Measurements from ENCODE around the gene GLIPR1. TPM values are rescaled to one million over a fixed set of nuclear protein-coding genes. Genes with fewer than 3 reads are reported as not detected.

GLIPR1 gene
- total RNA-seq, 5 donors from 2014 or later (not counting 1 experiment from before 2014, with no cell fraction given) = 42.9 to 102 (median 53.5) TPM

GRCh38 chr12:75459755-75460154 lies 20.8 kb upstream of the GLIPR1 start:
- Mint-ChIP-seq H3K9me3 (peaks cover 0 to 3% (median 0%) of the 10 kb centered on the region in 3 donors), H3K4me1 (peaks cover 40 to 53% (median 45%) of the 10 kb centered on the region in 3 donors), H3K4me3 (peak overlapping the region in 1 of 3 donors; percentile 11), H3K27ac (peak overlapping the region; percentile 30 to 37), H3K27me3 (no peaks in the 10 kb centered on the region), H3K36me3 (peaks cover 2% of the 10 kb centered on the region)
- Histone ChIP-seq H3K27me3 (replicated peaks in 1 of 2; ENCODE audit: control insufficient read depth in 2 of 2, extremely low read depth in 1 of 2, insufficient read depth in 2 of 2, low read length in 1 of 2) (no peaks in the 10 kb centered on the region), H3K9me3 (no peaks in the 10 kb centered on the region), H3K4me3 (ENCODE audit: control insufficient read depth in 1 of 2, extremely low read depth in 1 of 2, low read length in 1 of 2) (no peak overlapping the region), H3K36me3 (ENCODE audit: control insufficient read depth in 2 of 2, extremely low read depth in 1 of 2, insufficient read depth in 1 of 2, low read length in 1 of 2) (no peaks in the 10 kb centered on the region), H3K4me1 (ENCODE audit: control insufficient read depth in 1 of 2, extremely low read depth in 1 of 2, insufficient read depth in 2 of 2, low read length in 2 of 2) (peaks cover 11 to 14% of the 10 kb centered on the region in 2 experiments), H3K27ac (ENCODE audit: low read length) (no peak overlapping the region)
- POLR2A ChIA-PET = no interaction called here
- DNase-seq = no peak
- CTCF ChIA-PET = interaction anchor here (0.6 kb wide), 2 partner anchors 52 to 61 kb away, joined by 3 to 4 read pairs; partner anchors contain the start of gene KRR1 (in 1 of the 2)
- 100% methylated on average over 2 of the region's 3 CpGs for WGBS (ENCODE audit: insufficient coverage)
- ATAC-seq (replicated peaks in 1 of 4) = no peak

GRCh38 chr12:75460204-75460603 lies 20.4 kb upstream of the GLIPR1 start:
- ATAC-seq (replicated peaks in 1 of 4) = no peak
- H3K4me1 Mint-ChIP-seq = peaks cover 40 to 53% (median 45%) of the 10 kb centered on the region in 3 donors
- H3K27me3 ChIP-seq (replicated peaks in 1 of 2; ENCODE audit: control insufficient read depth in 2 of 2, extremely low read depth in 1 of 2, insufficient read depth in 2 of 2, low read length in 1 of 2) = no peaks in the 10 kb centered on the region
- H3K4me3 ChIP-seq (ENCODE audit: control insufficient read depth in 1 of 2, extremely low read depth in 1 of 2, low read length in 1 of 2) = no peak overlapping the region
- DNase-seq = no peak
- peaks cover 11 to 14% of the 10 kb centered on the region in 2 experiments for H3K4me1 ChIP-seq (ENCODE audit: control insufficient read depth in 1 of 2, extremely low read depth in 1 of 2, insufficient read depth in 2 of 2, low read length in 2 of 2)
- H3K9me3 ChIP-seq = no peaks in the 10 kb centered on the region
- ChIA-PET POLR2A (interaction anchor here in 1 of 2 donors (0.6 kb wide), 1 partner anchor 631 kb away, joined by 3 read pairs; no protein-coding TSS in a partner anchor), CTCF (no interaction called here)
- no peak overlapping the region for H3K27ac ChIP-seq (ENCODE audit: low read length)
- no peaks in the 10 kb centered on the region for H3K36me3 ChIP-seq (ENCODE audit: control insufficient read depth in 2 of 2, extremely low read depth in 1 of 2, insufficient read depth in 1 of 2, low read length in 1 of 2)
- H3K36me3 Mint-ChIP-seq = peaks cover 2% of the 10 kb centered on the region
- H3K9me3 Mint-ChIP-seq = peaks cover 0 to 3% (median 0%) of the 10 kb centered on the region in 3 donors
- no peaks in the 10 kb centered on the region for H3K27me3 Mint-ChIP-seq
- no peak overlapping the region for H3K4me3 Mint-ChIP-seq
- H3K27ac Mint-ChIP-seq = peak overlapping the region; percentile 30 to 37

- Histone ChIP-seq H3K36me3 (ENCODE audit: control insufficient read depth in 2 of 2, extremely low read depth in 1 of 2, insufficient read depth in 1 of 2, low read length in 1 of 2) (no peaks in the 10 kb centered on the region), H3K27me3 (replicated peaks in 1 of 2; ENCODE audit: control insufficient read depth in 2 of 2, extremely low read depth in 1 of 2, insufficient read depth in 2 of 2, low read length in 1 of 2) (no peaks in the 10 kb centered on the region), H3K4me3 (ENCODE audit: control insufficient read depth in 1 of 2, extremely low read depth in 1 of 2, low read length in 1 of 2) (no peak overlapping the region), H3K27ac (ENCODE audit: low read length) (no peak overlapping the region), H3K9me3 (no peaks in the 10 kb centered on the region), H3K4me1 (ENCODE audit: control insufficient read depth in 1 of 2, extremely low read depth in 1 of 2, insufficient read depth in 2 of 2, low read length in 2 of 2) (peaks cover 0 to 3% of the 10 kb centered on the region in 2 experiments)
- Mint-ChIP-seq H3K36me3 (no peaks in the 10 kb centered on the region), H3K9me3 (no peaks in the 10 kb centered on the region), H3K27me3 (peaks cover 0 to 3% of the 10 kb centered on the region in 2 donors), H3K27ac (no peak overlapping the region), H3K4me3 (no peak overlapping the region), H3K4me1 (peaks cover 3 to 11% (median 5%) of the 10 kb centered on the region in 3 donors)
- DNase-seq (no peak), ATAC-seq (replicated peaks in 1 of 4) (no peak)
- ChIA-PET CTCF (interaction anchor here in 1 of 2 donors (0.6 to 1.0 kb wide), 3 partner anchors 12 to 33 kb away, joined by 3 to 4 read pairs (median 3); no protein-coding TSS in a partner anchor), POLR2A (no interaction called here)
- 100% methylated on average over 3 of the region's 6 CpGs for WGBS (ENCODE audit: insufficient coverage)
Measured at GRCh38 chr12:75471902-75472890, 8.4 kb upstream of the GLIPR1 start.

GRCh38 chr12:75474116-75474515 lies 6.4 kb upstream of the GLIPR1 start:
- no peak overlapping the region for H3K27ac ChIP-seq (ENCODE audit: low read length)
- peaks cover 5 to 18% of the 10 kb centered on the region in 2 experiments for H3K4me1 ChIP-seq (ENCODE audit: control insufficient read depth in 1 of 2, extremely low read depth in 1 of 2, insufficient read depth in 2 of 2, low read length in 2 of 2)
- peaks cover 22 to 31% (median 23%) of the 10 kb centered on the region in 3 donors for H3K4me1 Mint-ChIP-seq
- CTCF ChIA-PET = interaction anchor here (0.5 to 2.3 kb wide), 3 partner anchors 11 to 38 kb away, joined by 4 to 10 read pairs (median 6); no protein-coding TSS in a partner anchor
- H3K4me3 Mint-ChIP-seq = no peak overlapping the region
- no peaks in the 10 kb centered on the region for H3K9me3 ChIP-seq
- WGBS (ENCODE audit: insufficient coverage) = 100% methylated on average over 1 of the region's 2 CpGs
- no peaks in the 10 kb centered on the region for H3K27me3 ChIP-seq (replicated peaks in 1 of 2; ENCODE audit: control insufficient read depth in 2 of 2, extremely low read depth in 1 of 2, insufficient read depth in 2 of 2, low read length in 1 of 2)
- no peaks in the 10 kb centered on the region for H3K27me3 Mint-ChIP-seq
- H3K36me3 ChIP-seq (ENCODE audit: control insufficient read depth in 2 of 2, extremely low read depth in 1 of 2, insufficient read depth in 1 of 2, low read length in 1 of 2) = no peaks in the 10 kb centered on the region
- no peaks in the 10 kb centered on the region for H3K9me3 Mint-ChIP-seq
- POLR2A ChIA-PET = interaction anchor here in 1 of 2 donors (1.0 kb wide), 1 partner anchor 10 kb away, joined by 3 read pairs; no protein-coding TSS in a partner anchor
- no peaks in the 10 kb centered on the region for H3K36me3 Mint-ChIP-seq
- H3K27ac Mint-ChIP-seq = no peak overlapping the region
- H3K4me3 ChIP-seq (ENCODE audit: control insufficient read depth in 1 of 2, extremely low read depth in 1 of 2, low read length in 1 of 2) = no peak overlapping the region
- no peak for DNase-seq
- no peak for ATAC-seq (replicated peaks in 1 of 4)

GRCh38 chr12:75476071-75476470 lies 4.5 kb upstream of the GLIPR1 start:
- Histone ChIP-seq H3K9me3 (no peaks in the 10 kb centered on the region), H3K27me3 (replicated peaks in 1 of 2; ENCODE audit: control insufficient read depth in 2 of 2, extremely low read depth in 1 of 2, insufficient read depth in 2 of 2, low read length in 1 of 2) (no peaks in the 10 kb centered on the region), H3K27ac (ENCODE audit: low read length) (no peak overlapping the region), H3K4me1 (ENCODE audit: control insufficient read depth in 1 of 2, extremely low read depth in 1 of 2, insufficient read depth in 2 of 2, low read length in 2 of 2) (peaks cover 11 to 27% of the 10 kb centered on the region in 2 experiments), H3K4me3 (ENCODE audit: control insufficient read depth in 1 of 2, extremely low read depth in 1 of 2, low read length in 1 of 2) (no peak overlapping the region), H3K36me3 (ENCODE audit: control insufficient read depth in 2 of 2, extremely low read depth in 1 of 2, insufficient read depth in 1 of 2, low read length in 1 of 2) (no peaks in the 10 kb centered on the region)
- DNase-seq (no peak), ATAC-seq (replicated peaks in 1 of 4) (no peak)
- Mint-ChIP-seq H3K4me3 (no peak overlapping the region), H3K4me1 (peaks cover 40 to 47% (median 42%) of the 10 kb centered on the region in 3 donors), H3K27me3 (no peaks in the 10 kb centered on the region), H3K36me3 (no peaks in the 10 kb centered on the region), H3K9me3 (no peaks in the 10 kb centered on the region), H3K27ac (no peak overlapping the region)
- CTCF ChIA-PET = interaction anchor here in 1 of 2 donors (0.8 kb wide), 1 partner anchor 142 kb away, joined by 5 read pairs; the partner anchor contains the start of gene GLIPR1L1
- no CpG with 5 or more reads among the region's 1 CpG for WGBS (ENCODE audit: insufficient coverage)
- POLR2A ChIA-PET = interaction anchor here in 1 of 2 donors (0.6 kb wide), 1 partner anchor 1595 kb away, joined by 6 read pairs; no protein-coding TSS in a partner anchor

GRCh38 chr12:75477137-75477536 lies 3.4 kb upstream of the GLIPR1 start:
- no peak overlapping the region for H3K4me3 Mint-ChIP-seq

More at GRCh38 chr12:75477137-75477536, 3.4 kb upstream of the GLIPR1 start:
- no peaks in the 10 kb centered on the region for H3K36me3 Mint-ChIP-seq
- Histone ChIP-seq H3K4me1 (ENCODE audit: control insufficient read depth in 1 of 2, extremely low read depth in 1 of 2, insufficient read depth in 2 of 2, low read length in 2 of 2) (peaks cover 17 to 37% of the 10 kb centered on the region in 2 experiments), H3K4me3 (ENCODE audit: control insufficient read depth in 1 of 2, extremely low read depth in 1 of 2, low read length in 1 of 2) (no peak overlapping the region), H3K36me3 (ENCODE audit: control insufficient read depth in 2 of 2, extremely low read depth in 1 of 2, insufficient read depth in 1 of 2, low read length in 1 of 2) (no peaks in the 10 kb centered on the region), H3K27ac (ENCODE audit: low read length) (peak overlapping the region; percentile 90), H3K9me3 (no peaks in the 10 kb centered on the region), H3K27me3 (replicated peaks in 1 of 2; ENCODE audit: control insufficient read depth in 2 of 2, extremely low read depth in 1 of 2, insufficient read depth in 2 of 2, low read length in 1 of 2) (no peaks in the 10 kb centered on the region)
- peaks cover 48 to 52% (median 52%) of the 10 kb centered on the region in 3 donors for H3K4me1 Mint-ChIP-seq
- CTCF ChIA-PET = interaction anchor here in 1 of 2 donors (1.6 to 1.8 kb wide), 2 partner anchors 40 to 143 kb away, joined by 8 read pairs; partner anchors contain the start of gene GLIPR1L1
- peak overlapping the region; percentile 24 to 95 for H3K27ac Mint-ChIP-seq
- POLR2A ChIA-PET = no interaction called here
- ATAC-seq (replicated peaks in 1 of 4) (no peak), DNase-seq (no peak)
- no peaks in the 10 kb centered on the region for H3K27me3 Mint-ChIP-seq
- H3K9me3 Mint-ChIP-seq = no peaks in the 10 kb centered on the region
- WGBS (ENCODE audit: insufficient coverage) = no CpG with 5 or more reads among the region's 2 CpGs
